Dermis blood vessel endothelial cell (primary cell): ENCODE results near the gene UBE2H. TPM values are rescaled to one million over a fixed set of nuclear protein-coding genes. Genes with fewer than 3 reads are reported as not detected.
"Not testable (repeated sequence)": the region's sequence is repeated elsewhere in the genome, so short reads cannot be mapped to it uniquely, and the experiment has no call there.

Experiments used
- DNase-seq: peaks from one replicate; pipeline ENCODE4 v3.0.0; 2010
- total RNA-seq: library from RNA; depleted of rRNA; stranded (reverse); fragments of >200 nt; gene quantifications from 2 replicates; pipeline ENCODE4 v1.2.3, GENCODE V29; 2014

The UBE2H gene
- total RNA-seq, 1 donor from 2014 or later: 71.5 TPM

- DNase-seq: no peak
Observed at GRCh38 chr7:129843365-129843898, 109.3 kb downstream of the UBE2H start.

GRCh38 chr7:129841465-129841864 lies 111.3 kb downstream of the UBE2H start:
- no peak for DNase-seq

- DNase-seq: no peak
Observed at GRCh38 chr7:129840757-129841156, 112.0 kb downstream of the UBE2H start.

GRCh38 chr7:129836983-129837382 lies 115.8 kb downstream of the UBE2H start:
- no peak for DNase-seq

GRCh38 chr7:129835569-129835968 lies 117.2 kb downstream of the UBE2H start:
- no peak for DNase-seq

GRCh38 chr7:129833353-129833752 lies 119.4 kb downstream of the UBE2H start:
- DNase-seq: not testable (repeated sequence)

GRCh38 chr7:129832701-129833227 lies 120.0 kb downstream of the UBE2H start:
- no peak for DNase-seq

GRCh38 chr7:129832282-129832681 lies 120.5 kb downstream of the UBE2H start:
- no peak for DNase-seq

- DNase-seq: peak; percentile 61
Observed at GRCh38 chr7:129831424-129832058, 121.2 kb downstream of the UBE2H start.

GRCh38 chr7:129830949-129831348 lies 121.8 kb downstream of the UBE2H start:
- no peak for DNase-seq

- DNase-seq: peak; percentile 91
Observed at GRCh38 chr7:129829737-129830631, 122.8 kb downstream of the UBE2H start.

- no peak for DNase-seq
Observed at GRCh38 chr7:129828989-129829736, 123.6 kb downstream of the UBE2H start.

GRCh38 chr7:129828078-129828762 lies 124.5 kb downstream of the UBE2H start:
- DNase-seq: no peak

- no peak for DNase-seq
Observed at GRCh38 chr7:129827467-129827990, 125.2 kb downstream of the UBE2H start.

GRCh38 chr7:129826895-129827294 lies 125.9 kb downstream of the UBE2H start:
- DNase-seq: not testable (repeated sequence)

GRCh38 chr7:129825209-129825970 lies 127.4 kb downstream of the UBE2H start:
- peak; percentile 82 for DNase-seq

- no peak for DNase-seq
Observed at GRCh38 chr7:129824291-129825208, 128.2 kb downstream of the UBE2H start.

GRCh38 chr7:129823143-129823542 lies 129.6 kb downstream of the UBE2H start:
- DNase-seq: not testable (repeated sequence)

- DNase-seq: no peak
Observed at GRCh38 chr7:129821476-129821875, 131.3 kb downstream of the UBE2H start.

- no peak for DNase-seq
Observed at GRCh38 chr7:129816742-129817141, 136.0 kb downstream of the UBE2H start.
